SH-SY5Y (cell line): ENCODE results near the gene ARMC7.

Source experiments
- GATA2 ChIP-seq: IDR thresholded peaks from 2 replicates; pipeline ENCODE4 v1.6.1; 2011; ENCODE audit warnings: mild to moderate bottlenecking, low read depth, low read length
- GATA3 ChIP-seq: IDR thresholded peaks from 2 replicates; pipeline ENCODE4 v1.6.1; 2011; ENCODE audit warnings: low read depth, mild to moderate bottlenecking, low read length, moderate library complexity

ARMC7 gene

DNA sequence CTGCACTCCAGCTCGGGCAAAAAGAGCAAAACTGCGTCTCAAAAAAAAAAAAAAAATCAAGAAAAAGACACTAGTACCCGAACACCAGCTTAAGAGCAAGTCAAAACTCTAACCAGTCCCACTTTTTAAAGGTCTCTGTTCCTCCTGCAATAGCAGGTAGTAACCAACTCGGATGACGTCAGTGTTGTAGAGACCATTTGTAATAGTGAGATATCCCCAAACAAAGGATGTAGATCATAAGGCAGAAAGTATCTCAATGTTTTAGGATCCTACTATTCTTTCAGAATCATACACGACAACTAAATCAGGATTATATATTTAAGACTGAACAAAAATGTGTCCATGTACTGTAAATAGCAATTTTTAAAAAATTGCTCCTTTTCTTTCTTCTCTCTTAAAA, 42.2 kb downstream of the ARMC7 start:
- TF ChIP-seq GATA2 (no peak), GATA3 (no peak)

DNA sequence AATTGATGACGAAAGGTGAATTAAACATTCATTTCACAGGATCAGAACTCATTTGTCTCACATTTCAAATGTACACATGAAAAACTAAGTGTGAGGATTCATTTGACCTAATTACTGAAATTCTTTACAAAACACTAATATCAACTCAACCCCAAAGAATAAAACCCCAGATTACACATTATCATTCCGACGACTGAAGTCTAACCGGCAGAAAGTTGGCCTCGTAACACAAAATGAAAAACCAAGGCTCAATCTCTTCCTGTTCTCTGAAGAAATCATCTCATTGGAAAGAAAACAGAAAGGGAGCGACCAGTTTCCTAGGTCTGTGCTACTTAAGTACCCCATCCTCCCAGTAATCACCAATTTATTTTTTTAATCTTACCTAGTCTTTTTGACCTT, 42.8 kb downstream of the ARMC7 start:
- no peak for TF ChIP-seq GATA2
- no peak for TF ChIP-seq GATA3

DNA sequence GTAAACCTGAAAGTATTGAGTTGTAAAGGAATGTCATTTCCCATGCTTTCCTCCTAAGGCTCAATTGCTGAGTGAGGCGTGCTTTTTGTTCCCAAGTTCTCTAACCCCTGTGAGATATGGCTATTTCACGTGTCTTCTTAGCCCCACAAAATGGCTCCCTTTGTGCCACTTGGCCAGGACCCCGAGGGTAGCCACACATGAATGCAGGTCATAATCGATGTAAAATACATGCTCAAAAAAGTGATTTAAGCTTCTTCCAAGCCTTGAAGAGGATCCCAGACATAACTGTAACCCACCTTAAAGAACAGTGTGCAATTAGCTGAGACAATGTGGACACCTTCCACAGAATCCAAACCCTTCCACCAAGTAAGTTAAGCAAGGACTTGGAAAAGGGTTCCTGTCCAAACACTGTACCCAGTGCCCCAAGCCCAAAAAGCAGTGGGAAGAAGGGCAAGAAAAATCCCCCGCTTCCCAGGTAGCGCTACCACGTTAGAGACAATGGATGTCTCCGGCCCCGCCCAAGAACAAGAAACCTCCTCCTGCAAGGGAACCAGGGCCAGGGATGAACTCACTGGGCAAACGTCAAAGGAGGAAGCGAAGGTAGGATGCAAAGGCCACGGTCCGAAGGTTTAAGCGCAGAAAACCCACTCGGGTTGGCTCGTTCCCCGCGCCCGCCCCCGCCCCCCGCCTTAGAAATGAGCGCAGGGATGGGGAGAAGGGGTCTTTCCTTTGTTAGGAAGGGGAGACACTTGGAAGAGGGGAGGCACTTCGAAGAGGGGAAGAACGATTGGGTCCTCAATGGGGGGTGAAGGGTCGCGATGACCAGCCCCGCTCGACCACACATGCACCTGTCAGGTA, 43.4 kb downstream of the ARMC7 start:
- TF ChIP-seq GATA3 = no peak
- TF ChIP-seq GATA2 = no peak

DNA sequence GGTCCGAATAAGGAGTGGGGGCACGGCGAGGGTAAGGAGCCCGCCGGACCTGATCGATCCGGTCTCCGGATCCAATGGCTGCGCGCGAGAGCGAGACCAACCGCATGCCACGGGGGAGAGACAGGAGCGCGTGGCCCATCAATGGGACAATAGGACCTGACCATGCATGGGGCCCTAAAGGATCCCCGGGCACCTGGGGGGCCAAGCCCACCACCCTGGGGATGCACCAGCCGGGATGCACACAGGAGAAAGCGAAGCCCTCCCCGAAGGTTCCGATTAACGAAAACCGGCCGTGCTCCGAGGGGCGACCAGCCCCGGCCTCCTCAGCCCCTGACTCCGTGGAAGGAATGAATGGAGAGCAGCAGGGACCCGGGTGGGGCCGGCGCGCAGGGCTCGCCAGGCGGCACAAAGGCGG, 44.0 kb downstream of the ARMC7 start:
- TF ChIP-seq GATA2 (no peak), GATA3 (no peak)

DNA sequence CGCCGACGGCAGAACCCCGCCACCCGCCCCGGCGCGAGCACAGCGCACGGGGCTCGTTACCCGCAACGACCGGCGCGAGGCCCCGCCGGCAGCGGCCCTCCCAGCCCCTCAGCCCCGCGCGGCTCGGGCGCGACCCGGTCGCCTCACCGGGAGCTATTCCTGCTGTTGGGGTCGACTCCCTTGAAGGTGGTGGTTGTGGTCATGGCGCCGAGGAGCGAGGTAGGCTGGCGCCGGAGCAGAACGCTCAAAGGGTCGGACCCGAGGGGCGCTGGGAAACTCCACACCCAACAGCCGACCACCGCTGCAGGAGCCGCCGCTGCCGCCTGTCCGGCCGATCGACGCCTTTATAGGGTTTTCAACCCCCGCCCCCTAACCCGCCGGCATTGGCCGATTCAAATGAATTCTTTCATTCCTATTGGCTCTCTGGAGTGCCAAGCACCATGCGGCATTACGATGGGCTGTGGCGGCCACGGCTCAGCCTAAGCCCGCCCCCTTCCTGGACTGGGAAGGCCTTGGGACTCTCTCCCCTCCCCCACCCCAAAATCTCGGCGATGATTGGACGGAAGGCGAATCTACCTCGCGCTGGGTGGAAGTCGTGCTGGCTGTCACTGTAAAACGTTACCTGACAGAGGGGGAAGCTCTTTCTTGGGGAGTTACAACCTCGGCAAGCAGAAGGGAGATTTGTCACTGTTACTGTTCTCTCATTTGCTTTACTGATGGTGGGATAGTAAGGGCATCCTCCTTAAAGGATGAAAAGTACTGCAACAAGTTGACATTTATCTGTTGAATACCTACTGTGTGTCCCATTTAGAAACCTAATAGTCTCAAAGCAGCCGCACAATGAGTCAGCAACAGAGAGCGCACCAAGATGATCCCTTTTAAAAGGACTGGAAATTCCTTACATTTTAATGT, 44.7 kb downstream of the ARMC7 start, which contains the start of gene JPT1:
JPT1 (minus strand) TSS at position 318 of the 912 bp plus-strand sequence; CDS start at position 203, 115 bp downstream.
- TF ChIP-seq GATA3 (no peak), GATA2 (no peak)

DNA sequence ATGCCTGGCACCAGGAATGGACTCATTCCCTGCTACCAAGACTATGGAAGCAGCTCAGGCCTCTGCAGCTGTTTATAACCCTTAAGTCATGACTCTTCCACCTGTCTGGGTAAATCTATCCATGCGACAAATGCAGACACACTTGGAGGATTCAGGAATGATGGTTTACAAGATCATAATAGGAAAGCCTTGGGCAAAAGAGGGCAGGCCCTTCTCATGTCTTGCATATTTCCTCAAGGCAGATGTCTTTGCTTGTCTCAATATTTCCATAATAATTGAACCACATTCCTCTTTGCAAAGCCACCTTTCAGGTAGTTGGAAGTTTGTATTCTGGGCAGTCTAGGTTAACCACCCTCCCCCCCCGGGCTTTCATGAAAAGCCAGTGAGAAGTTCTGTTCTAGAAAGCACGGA, 45.4 kb downstream of the ARMC7 start:
- no peak for TF ChIP-seq GATA2
- no peak for TF ChIP-seq GATA3

DNA sequence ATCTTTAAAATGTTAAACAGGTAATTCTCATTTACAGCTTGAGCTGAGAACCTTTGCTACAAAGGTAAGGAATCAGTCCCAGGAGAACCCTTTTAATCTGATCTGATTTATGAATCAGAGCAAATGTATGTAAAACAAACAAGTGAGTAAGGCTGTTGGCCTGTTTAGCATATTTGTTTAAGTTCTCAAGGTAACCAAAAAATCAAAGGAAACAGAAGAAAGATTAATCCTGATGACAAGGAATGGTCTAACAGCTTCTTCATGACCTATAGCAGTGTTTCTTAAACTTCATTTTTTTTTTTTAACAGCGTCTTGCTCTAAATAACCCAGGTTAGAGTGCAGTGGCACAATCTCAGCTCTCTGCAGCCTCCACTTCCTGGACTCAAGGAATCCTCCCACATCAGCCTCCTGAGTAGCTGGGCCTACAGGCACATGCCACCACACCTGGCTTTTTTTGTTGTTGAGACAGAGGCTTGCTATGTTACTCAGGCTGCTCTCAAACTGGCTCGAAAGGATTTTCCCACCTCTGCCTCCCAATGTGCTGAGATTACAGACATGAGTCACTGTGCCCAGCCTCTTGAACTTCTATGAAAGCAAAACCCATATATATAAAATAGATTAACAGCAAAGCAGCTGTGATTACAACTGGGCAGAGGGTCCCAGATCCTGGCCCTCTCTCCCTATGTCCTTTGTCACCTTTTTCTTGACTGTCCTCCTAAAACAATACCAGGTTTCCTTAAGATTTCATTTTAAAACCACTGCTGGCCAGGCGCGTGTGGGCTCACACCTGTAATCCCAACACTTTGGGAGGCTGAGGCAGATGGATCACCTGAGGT, 49.6 kb downstream of the ARMC7 start:
- no peak for TF ChIP-seq GATA3
- no peak for TF ChIP-seq GATA2

DNA sequence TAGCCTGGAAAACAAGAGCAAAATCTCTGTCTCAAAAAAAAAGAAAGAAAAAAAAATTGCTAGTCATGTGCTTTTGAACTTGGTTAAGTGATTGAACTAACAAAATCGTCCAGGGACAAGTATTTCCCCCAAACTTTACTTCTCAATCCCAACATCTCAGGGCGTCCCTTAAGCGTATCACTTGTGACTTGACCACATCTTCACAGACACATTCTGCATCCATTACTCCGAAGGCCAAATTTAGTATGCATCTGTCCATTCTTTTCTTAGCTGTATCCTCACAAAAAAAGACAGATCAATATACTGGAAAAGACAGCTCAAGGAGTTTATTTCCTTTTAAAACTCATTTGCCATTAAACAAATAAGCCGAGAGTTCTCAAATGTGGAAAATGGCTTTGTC, 50.4 kb downstream of the ARMC7 start:
- TF ChIP-seq GATA2 (no peak), GATA3 (no peak)

DNA sequence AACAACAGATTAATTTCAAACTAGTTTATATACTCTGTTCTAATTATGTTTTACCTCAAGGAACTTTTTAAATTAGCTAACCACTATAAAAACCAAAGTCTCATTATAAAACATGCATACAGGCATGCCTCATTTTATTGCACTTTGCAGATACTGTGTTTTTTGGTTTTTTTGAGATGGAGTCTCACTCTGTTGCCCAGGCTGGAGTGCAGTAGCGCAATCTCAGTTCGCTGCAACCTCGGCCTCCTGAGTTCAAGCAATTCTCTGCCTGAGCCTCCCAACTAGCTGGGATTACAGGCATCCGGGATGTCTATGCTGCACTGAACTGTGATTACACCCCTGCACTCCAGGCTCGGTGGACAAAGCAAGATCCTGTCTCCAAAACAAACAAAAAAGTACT, 53.3 kb downstream of the ARMC7 start:
- TF ChIP-seq GATA2 (no peak), GATA3 (no peak)

DNA sequence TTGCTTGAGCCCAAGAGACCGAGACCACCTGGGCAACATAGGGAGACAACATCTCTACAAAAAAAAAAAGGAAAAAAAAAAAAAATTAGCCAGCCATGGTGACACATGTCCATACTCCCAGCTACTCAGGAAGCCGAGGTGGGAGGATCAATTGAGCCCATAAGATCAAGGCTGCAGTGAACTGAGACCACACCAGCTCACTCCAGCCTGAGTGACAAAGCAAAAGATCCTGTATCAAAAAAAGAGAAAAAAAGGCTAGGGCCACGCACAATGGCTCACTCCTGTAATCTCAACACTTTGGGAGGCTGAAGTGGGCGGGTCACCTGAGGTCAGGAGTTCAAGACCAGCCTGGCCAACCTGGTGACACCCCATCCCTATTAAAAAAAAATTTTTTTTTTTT, 59.2 kb downstream of the ARMC7 start:
- TF ChIP-seq GATA3 (no peak), GATA2 (no peak)

DNA sequence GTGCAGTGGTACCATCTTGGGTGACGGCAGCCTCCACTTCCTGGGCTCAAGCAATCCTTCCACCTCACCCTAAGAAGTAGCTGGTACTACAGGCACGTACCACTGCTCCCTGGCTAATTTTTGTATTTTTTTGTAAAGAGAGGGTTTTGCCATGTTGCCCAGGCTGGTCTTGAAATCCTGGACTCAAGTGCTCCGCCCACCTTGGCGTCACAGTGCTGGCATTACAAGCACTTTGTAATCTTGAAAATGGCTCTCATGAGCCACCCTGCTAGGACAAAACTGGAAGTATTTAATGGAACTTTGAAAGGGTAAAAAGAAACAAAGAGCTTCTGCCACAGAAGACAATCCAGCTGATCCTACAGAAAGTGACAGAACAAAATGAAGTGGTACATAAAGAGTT, 63.8 kb downstream of the ARMC7 start:
- TF ChIP-seq GATA3 (no peak), GATA2 (no peak)

DNA sequence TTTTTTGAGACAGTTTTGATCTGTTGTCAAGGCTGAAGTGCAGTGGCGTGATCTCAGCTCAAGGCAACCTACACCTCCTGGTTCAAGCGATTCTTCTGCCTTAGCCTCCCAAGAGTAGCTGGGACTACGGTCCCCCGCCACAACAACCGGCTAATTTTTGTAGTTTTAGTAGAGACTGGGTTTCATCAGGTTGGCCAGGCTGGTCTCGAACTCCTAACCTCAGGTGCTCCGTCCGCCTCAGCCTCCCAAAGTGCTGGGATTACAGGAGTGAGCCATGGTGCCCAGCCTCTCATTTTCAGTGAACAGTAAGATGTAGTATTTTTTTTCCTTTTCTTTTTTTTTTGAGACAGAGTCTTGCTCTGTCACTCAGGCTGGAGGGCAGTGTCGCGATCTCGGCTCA, 65.2 kb downstream of the ARMC7 start:
- TF ChIP-seq GATA2 (no peak), GATA3 (no peak)

DNA sequence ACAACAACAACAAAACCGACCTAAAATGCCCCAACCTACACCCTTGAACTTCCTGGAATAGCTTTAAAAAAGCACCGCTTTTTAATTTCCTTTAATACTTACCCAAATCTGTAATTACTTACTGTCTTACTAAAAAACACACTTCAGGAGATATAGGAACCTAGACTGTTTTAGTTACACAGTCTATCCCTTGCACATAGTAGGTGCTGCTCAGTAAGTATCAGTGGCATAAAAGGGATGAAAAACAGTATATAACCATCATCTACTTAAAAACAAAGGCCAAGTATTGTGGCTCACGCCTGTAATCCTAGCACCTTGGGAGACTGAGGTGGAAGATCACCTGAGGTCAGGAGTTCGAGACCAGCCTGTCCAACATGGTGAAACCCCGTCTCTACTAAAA, 66.9 kb downstream of the ARMC7 start:
- no peak for TF ChIP-seq GATA3
- TF ChIP-seq GATA2 = no peak

DNA sequence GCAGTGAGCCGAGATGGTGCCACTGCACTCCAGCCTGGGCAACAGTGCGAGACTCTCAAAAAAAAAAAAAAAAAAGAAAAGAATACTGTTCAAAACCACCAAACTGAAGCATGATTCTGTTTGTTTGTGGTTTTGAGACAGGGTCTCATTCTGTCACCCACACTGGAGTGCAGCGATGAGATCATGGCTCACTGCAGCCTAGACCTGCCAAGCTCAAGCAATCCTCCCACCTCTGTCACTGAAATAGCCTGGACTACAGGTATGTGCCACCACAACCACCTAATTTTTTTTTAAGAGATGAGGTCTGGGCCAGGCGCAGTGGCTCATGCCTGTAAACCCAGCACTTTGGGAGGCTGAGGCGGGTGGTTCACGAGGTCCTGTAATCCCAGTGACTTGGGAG, 68.7 kb downstream of the ARMC7 start:
- TF ChIP-seq GATA2 (no peak), GATA3 (no peak)
